NCI-H524 treated with DMSO at 0.1 percent for 48 hours (cell line): ENCODE results near the gene ZDHHC14.
"Not testable (repeated sequence)": the region's sequence is repeated elsewhere in the genome, so short reads cannot be mapped to it uniquely, and the experiment has no call there.

Source experiments
- DNase-seq: peaks from one replicate; lab custom pipeline; 2025; lab: John Stamatoyannopoulos, UW

ZDHHC14 gene

DNA sequence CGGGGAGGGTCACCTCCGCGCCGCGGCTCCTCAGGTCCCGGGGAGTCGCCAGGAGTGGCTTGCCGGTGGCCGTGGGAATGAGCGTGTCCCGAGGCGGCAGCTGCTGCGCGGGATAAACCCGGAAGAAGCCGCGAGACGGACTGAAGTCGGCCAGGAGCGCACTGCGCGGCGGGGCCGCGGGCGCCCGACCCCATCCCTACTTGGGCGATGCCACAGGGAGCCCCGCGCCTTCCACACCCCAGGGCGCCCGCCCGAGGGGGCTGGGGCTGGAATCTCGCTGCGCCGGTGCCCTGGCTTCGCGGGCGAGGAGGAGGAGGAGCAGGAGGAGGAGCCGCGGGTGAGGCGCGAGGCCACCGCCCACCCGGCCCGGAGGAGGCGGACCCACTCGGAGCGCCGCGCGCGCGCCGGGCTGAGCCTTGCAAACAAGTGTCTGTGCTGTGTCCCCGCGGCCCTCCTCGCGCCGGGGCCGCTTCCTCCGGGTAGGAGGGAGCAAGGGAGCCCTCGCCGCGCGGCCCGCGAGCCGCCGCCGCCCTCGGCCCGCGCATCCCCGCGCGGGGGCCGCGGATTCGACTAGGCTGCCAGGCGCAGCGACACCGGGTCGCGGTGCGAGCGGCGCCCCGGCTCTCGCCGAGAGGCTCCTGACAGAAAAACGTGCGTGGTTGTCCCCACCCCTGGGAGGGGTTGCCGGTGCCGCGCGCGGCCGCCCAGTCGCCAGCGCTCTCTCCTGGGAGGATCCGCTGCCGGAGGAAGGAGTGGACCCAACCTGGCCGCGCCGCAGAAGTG lies at the start of gene ZDHHC14:
ZDHHC14 (plus strand) TSS at position 412 of the 783 bp plus-strand sequence.
- DNase-seq, result peak; percentile 30

DNA sequence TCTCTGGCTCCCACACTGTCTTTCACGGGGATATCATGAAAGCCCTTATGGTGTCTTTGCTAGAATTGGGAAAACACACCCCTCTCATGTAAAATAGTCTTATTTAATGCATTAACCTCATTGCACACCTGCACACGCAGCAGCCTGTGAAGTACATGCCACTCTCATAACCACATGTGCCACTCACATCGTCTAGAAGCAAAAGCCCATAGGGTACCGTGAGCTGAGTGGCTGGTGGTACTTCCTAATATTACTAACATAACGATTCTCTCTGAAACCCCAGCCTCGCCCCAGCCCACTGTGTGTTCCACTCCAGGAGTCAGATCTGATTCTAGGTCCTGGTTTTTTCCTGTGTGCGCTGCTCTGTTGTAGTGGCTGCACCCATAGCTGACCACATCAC lies 48.2 kb upstream of the ZDHHC14 start:
- DNase-seq, result no peak

DNA sequence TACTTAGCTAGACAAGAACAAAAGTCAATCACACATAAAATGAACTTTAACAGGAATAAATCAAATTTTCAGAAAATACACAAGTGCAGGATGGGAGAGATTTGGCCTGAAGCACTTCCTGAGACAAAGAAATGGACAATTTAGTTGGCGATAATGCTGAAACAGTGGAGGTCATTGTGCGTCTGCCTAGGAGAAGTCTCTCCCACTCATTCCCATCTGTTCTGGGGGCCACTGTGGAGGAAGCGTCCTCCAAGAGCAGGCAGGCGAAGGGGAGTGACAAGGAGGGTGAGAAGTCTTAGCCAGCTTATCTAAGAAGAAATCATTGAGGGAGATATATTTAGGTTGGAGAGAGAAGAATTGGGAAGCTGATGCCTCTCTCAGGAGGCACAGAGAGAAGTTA lies 47.5 kb upstream of the ZDHHC14 start:
- DNase-seq, result no peak

DNA sequence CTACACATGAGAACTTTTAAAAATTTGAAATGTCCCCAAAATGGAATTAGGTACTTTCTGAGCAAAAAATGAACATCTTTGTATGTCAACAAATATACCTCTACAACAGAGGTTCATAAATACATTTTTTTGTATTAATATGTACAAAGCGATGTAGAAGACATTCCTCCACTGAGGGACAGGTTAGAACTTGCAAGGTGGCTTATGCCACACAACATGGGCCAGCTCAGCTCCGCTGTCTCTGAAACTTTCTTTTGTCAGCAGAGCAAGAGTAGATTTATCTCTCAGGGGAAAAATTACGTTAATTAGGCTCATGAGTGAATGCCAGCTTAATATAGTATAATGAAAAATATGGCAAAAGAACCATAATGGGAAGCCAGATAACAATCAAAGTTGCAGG lies 47.0 kb upstream of the ZDHHC14 start:
- no peak for DNase-seq

DNA sequence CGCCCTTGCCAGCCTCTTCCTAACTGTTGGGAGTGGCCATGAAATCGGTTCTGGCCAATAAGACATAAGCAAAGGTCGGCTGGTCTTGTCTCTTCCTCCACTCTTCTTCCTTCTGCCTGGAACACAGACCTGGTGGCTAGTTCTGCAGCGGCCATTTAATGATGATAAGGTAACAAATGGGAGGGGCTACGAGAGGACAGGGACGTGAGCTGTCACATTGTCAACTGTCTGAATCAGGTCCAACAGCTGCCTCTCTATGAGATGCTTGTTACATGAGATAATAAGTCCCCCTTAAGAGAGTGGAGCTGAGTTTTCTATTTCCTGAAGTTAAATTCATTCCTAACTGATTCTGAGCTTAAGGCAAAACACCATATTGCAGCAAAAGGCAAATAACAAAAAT lies 45.2 kb upstream of the ZDHHC14 start:
- DNase-seq, result peak; percentile 57

DNA sequence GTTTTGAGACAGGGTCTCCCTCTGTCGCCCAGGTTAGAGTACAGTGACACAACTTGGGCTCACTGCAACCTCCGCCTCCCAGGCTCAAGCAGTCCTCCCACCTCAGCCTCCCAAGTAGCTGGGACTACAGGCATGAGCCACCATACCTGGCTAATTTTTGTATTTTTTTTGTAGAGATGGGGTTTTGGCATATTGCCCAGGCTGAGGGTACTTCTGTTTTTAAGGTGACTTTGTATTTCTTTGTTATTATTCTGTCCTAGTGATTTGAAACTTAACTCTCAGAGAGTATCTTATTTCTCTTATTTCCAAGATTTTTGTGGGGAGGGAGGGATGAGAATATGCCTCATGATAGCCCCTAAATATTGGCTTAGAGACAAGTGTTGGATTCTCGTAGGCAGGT lies 43.7 kb upstream of the ZDHHC14 start:
- not testable (repeated sequence) for DNase-seq

DNA sequence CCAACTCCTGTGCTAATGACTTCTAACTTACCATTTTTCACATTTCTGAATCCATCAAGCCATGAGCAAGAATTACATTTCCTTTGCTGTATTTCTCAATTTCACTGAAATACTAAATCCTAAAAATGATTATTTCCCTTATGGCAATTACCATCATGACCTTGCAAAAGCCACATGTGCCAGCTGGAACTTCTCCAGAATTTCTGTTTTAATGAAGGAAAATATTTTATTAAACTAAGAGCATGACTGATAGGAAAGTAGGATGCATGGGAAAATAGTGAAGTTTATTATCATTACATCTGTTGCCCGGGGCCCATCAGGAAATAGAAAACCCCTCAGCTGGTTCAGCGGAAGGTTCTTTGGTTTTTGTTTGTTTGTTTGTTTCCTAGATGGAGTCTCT lies 43.2 kb upstream of the ZDHHC14 start:
- DNase-seq, result no peak

DNA sequence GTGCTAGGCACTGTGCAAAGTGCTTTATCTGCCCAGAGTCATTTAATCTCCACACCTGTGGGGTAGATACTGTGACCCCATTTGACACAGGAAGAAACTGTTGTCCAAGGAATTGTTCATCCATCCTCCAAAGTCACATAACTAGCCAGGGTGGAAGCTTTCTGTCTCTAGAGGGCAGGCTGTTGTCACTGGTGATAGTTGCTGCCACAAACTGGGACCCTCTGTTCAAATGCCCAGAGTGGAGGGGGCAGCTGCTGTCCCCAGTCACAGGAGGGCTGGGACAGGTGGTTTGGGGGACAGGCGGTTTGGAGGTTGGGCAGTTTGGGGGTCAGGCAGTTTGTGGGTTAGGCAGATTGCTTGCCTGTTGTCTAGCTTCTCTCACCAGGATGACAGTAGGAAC lies 41.6 kb upstream of the ZDHHC14 start:
- DNase-seq, result no peak

DNA sequence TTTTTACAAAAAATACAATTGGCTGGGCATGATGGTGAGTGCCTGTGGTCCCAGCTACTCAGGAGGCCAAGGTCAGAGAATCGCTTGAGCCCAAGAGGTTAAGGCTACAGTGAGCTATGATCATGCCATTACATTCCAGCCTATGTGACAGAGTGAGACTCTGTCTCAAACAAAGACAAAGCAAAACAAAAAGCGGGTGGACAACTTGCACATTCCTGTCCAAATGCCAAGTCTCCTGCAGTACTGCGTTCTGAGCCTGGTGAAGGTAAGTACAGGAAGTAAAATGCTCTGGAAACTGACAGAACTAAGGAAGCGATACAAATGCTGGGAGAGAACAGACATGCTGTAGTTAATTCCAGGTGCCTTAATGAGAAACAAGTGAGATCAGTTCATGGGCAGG lies 37.3 kb upstream of the ZDHHC14 start:
- DNase-seq, result no peak

DNA sequence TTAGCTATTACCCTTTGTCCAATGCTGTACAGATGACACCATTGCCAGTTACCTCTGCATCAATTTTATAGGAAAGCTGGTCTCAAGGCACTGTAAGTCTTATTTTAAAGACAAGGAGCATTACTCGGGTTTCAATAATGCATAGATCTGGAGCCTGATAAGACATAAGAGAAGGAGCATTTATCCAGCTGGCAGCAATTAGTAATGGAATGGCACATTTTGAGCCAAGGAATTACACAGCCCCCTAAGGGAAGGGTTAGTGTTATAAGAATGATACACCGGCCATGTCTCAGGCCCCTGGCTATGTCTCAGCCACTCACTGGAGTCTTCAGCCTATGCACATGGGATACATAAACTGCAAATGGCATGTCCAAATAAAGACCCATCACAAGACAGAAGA lies 34.6 kb upstream of the ZDHHC14 start:
- DNase-seq, result no peak

DNA sequence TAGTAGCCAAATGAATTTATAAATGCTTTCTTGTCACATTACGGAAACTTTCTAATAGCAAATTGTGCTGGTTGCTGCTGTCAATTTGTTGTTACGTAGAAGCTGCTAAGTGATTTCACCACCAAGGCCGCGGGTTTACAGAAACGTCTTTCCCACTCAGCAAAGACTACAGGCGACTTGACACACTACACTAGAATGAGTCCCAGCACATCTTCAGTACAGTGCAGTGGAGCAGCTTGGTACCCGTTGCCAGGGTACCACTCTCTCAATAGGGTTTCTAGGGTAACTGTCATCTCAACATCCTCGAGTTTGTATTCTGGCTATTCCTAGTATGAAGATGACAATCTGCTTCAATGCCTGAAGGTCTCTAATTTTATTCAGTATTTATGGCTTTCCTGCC lies 22.7 kb upstream of the ZDHHC14 start:
- no peak for DNase-seq

DNA sequence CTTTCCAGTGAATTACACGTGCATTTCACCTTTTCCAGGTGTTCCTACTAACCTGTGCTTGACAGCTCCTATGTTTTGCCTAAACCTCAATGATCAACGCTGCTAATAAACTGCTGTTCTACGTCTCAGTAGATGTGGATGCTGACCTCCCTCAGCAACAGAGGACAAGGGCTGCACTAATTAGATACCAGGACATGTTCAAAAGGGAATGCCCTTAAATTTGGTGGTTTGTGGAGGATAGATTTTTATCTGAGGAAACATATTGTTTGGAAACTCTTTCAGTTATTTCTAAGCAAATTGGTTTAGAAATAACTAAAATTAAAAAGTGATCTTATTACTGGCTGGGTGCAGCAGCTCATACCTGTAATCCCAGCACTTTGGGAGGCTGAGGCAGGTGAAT lies 19.1 kb upstream of the ZDHHC14 start:
- DNase-seq, result no peak

DNA sequence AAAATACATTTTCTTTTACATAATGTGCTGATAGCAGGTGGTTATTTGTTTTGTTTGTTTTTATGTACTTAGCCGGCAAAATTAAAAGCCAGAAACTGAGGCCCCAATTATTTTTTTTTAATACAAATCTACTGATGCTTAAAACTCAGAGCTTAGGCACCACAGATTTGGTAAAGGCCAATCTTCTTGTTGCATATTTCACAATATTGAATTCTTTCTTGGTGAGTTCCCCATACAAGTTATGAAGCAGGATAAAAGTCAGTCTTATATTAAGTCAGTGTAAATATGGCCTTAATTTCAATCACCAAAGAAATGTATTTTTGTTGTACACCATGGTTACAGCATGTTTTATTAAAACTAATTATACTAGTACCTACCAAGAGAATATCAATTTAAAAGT lies 16.3 kb upstream of the ZDHHC14 start:
- DNase-seq, result no peak

DNA sequence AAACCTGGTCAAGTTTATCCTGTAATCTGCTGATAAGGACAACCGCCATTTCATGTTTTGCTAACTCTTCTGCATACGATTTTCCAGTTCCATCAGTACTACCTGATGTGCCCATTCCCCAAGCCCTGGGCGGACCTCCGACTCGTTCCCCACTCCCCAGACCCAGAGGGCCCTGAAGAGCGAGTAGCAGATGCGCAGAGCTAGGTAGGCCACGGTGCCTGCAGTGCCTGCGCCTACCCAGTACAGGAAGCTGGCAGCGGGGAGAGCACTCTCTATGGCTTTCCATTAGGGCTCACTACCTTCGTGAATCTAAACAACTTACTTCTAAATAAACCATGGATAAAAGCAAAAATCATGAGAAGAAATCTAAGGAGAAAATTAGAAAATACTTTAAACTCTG lies 14.3 kb upstream of the ZDHHC14 start:
- DNase-seq, result no peak

DNA sequence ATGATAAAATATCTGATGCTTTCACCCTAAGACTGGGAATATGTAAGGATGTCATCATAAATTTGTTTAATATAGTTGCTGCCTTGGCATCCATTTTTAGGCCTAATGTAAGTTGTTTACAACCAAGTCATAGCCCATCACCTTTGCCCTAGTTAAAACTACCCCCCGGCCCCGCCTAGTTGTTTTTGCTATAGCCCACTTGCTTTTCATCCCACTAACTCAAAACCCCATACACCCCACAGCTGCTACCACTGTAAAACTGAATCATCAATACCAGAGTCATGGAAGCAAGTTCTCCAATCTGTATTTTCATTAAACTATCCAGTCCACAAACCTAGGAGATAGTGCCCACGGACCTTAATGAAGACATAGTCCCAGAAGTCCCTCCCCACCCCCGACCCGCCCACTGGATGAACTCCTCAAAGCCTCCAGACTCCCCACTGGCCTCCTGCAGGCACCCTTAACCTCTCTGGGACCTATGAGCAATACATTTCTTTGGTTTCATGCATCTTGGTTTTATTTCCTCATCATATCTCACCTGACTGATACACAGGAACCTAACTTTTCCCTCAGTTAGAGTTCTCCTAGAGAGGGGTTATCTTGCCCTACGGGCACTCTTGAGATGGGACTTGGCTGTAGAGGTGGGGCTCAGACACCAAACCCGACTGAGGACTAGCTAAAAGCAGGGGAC lies 12.5 kb upstream of the ZDHHC14 start:
- DNase-seq, result no peak

DNA sequence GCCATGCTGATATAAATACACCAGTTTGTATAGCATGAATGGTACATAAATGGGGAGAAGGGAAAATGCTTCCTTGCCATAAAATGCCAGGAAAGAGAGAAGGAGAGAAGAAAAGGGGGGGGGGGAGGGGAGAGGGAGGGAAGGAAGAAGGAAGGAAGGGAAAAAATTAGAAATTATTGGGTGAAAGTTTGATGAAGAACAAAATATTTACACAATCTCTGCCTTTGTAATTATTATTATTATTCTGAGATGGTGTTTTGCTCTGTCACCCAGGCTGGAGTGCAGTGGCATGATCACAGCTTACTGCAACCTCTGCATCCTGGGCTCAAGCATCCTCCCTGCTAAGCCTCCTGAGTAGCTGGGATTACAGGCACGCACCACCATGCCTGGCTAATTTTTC lies 10.2 kb upstream of the ZDHHC14 start:
- no peak for DNase-seq

DNA sequence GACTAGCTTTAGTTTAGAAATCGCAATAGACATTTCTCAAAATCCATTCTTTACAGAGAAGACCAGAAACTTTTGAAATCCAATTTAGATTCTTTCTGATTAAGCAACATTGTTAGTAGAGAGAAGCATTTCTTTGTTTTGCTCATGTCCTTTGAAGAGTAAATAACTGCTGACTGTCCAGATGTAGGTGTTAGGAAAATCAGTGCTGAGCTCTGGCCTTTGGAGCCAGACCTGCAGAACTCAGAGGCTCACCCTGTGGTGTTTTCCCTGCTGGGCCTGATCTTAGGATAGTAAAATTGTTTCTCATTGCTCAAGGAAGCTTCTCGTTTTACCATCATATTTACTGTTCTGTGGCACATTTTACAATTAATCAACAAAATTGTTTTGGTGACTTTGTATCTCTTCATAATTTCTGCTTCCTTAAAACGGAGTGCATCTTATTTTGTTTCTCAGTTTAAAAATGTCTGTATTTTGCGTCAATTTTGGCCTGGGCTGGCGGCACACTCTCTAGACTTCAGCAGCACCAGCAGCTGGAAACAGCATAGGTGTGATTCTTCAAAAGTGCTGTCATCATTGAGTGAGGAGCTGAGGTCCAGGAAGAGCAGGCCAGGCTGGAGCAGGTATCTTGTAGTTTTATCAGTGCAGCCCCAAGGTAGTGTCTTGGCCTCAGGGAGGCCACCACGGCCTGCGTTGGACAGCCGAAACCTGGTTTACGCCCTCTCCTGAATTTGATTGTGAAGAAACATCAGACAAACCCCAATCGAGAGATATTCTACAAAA lies 8.3 kb upstream of the ZDHHC14 start:
- no peak for DNase-seq

DNA sequence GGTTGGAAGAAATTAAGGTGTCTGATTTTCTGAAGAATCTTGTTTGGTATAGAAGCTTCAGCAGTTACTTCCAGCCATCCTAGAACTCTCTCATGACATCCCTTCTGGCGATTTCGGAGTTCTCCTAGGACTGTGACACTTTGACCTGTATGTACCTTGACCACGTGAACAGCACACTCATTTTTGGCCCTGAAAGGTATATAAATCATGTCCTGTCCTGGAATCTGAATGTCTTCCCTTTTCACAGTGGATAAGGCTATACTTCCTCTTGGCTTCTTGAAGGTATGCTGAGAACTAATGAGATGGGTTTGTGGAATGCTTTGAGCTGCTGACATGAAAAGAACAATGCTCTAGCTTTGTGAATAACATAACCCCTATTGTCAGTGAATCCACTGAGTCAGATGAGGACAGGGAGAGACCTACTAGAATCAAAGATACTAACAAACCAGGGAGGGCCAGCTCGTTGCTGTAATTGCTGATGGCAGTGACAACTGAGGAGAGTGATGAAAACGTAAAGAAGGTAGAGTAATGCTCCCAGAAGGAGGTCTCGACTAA lies 6.0 kb upstream of the ZDHHC14 start:
- no peak for DNase-seq

DNA sequence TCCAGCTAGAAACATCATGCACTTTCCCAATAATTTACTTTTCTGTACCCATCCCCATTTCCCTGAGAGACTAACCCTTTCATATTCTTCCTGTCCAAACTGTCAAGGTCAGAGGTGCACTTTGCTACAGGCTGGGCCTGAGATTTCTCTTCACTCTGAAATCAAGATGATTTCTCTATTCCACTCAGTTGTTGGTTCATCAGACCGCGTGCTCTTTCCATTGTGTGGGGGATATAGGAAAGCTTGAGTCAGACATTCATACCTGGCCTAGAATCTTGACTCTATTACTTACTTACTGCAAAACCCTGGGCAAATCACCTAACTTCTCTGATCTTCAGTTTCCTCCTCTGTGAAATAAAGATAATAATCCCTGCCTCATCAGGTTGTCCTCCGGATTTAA lies 4.7 kb upstream of the ZDHHC14 start:
- DNase-seq, result no peak

DNA sequence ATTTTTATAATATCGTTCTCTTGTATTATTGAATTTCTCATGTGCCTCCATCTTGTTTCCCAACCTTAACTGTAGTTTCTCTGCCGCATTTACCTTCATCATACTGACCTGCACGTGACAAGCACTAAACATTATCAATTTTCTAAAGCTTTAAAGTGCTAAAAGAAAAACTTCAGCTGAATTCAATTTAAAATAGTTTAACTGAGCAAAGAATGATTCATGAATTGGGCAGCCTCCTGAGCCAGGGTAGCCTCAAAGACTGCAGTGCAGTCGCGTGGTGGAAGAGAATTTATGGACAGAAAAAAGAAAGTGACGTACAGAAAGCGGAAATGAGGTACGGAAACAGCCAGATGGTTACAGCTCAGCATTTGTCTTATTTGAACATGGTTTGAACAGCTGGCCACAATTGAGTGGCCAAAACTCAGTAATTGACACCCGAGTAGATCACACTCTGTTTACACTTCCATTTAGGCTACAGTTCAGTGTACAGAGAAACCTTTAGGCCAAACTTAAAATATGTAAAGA lies 4.2 kb upstream of the ZDHHC14 start:
- DNase-seq, result peak; percentile 75

DNA sequence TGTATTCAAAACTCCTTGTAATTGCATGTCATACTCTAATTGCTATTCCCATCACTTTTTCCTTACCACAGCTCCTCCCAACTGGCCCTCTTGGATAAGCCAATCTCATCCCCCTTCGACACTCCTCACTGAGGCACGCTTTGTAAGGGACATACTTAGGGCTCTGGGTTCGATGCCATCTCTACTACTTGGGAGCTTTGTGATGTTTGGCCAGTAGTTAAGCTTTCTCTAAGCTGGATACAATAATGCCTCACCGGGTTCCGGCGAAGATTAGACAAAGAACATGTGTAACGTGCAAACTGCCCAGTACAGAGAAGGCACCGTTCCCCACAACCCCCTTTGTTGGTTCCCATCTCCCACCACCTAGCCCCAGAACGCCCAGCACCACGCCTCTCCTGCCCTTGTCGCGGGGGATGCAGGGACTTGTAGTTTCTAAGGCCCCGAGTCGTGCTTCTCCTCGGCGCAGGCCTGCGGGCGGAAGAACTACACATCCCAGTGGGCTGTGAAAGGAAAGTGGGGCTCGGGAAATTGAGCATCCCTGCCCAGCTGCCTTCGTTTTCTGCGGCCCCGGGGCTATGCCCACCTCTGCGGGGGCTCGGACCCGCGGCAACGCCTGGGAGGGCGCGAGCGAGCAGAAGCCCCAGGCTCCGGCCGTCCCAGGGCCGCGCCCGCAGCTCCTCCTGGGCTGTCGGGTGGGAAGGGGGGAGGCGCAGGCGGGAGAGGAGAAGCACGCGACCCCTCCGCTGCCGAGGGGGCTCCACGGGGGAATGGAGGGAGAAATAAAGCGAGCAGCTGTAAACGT lies 1.1 kb upstream of the ZDHHC14 start:
- peak; percentile 72 for DNase-seq

DNA sequence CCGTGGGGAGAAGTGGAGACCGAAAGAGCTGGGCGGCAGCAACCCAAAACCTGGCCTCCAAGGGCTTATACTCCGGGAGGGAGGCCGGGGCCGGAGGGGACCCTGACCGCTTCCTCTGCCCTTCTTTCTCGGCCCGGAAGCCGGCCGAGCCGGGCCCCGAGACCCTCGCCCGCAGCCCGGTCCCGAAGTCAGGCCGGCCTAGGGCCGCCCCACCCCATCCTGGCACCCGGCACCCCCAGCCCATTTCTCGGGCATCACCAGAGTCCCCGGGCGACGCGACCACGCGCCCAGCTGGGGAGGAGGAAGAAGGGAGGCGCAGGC lies 572 bp upstream of the ZDHHC14 start:
- no peak for DNase-seq
